ENCODE results near the gene LHX4.
A peak's percentile ranks its signal among the peaks of the same experiment; 100 is the strongest.

LHX4 gene

DNA sequence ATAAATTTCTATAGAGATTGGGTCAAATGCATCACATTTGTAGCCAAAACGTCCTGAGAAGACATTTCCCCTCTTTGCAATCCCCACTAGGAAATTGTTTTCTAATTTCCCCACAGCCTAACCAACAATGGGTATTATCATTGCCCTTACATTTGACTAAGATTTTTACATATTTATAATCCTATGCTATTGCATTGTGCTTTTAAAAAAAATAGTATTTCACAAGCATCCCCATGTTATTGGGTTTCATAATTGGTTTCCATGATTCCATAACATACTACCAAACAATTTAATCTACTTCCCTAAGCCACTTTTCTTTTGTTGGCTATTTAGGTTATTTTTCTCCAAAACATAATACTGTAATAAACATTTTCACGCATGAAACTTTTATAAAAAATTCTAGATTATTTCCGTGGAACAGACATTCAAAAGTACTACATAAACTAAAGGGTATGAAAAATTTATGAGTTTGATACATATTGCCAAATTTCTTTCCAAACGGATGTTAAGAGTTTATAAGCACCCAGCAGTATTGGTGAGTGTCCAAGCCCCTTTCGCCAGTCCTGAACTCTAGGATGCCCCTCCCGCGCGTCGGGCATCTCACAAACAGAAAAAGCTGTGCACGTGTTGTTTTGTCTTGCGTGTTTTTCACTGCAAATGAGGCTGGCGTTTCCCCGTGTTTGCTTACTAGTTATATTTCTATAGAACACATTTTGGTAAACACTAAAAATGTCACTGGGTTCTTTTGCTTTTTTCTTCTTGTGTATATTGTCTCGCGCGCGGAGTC, 2.0 kb upstream of the LHX4 start:
- no peaks in the 10 kb centered on the region for H3K9me2 ChIP-seq (ENCODE audit: low read depth, low read length)
- peaks cover 9% of the 10 kb centered on the region for H3K27me3 ChIP-seq (ENCODE audit: insufficient read depth, low read length)
- peaks cover 23% of the 10 kb centered on the region for H3K4me1 ChIP-seq (ENCODE audit: insufficient read depth, low read length, severe bottlenecking)
- TF ChIP-seq, protein P1, sequence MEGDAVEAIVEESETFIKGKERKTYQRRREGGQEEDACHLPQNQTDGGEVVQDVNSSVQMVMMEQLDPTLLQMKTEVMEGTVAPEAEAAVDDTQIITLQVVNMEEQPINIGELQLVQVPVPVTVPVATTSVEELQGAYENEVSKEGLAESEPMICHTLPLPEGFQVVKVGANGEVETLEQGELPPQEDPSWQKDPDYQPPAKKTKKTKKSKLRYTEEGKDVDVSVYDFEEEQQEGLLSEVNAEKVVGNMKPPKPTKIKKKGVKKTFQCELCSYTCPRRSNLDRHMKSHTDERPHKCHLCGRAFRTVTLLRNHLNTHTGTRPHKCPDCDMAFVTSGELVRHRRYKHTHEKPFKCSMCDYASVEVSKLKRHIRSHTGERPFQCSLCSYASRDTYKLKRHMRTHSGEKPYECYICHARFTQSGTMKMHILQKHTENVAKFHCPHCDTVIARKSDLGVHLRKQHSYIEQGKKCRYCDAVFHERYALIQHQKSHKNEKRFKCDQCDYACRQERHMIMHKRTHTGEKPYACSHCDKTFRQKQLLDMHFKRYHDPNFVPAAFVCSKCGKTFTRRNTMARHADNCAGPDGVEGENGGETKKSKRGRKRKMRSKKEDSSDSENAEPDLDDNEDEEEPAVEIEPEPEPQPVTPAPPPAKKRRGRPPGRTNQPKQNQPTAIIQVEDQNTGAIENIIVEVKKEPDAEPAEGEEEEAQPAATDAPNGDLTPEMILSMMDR (IDR thresholded peaks at IDR 0.05; ENCODE audit: low read length) = no peak
- TF ChIP-seq EZH2 (IDR thresholded peaks at IDR 0.05; ENCODE audit: borderline replicate concordance, low read length) = no peak
- H3K4me2 ChIP-seq (ENCODE audit: low read length) = no peak overlapping the region
- no peaks in the 10 kb centered on the region for H3K79me2 ChIP-seq (ENCODE audit: insufficient read depth, low read length)
- H3K9ac ChIP-seq (ENCODE audit: low read length) = no peak overlapping the region
- no peaks in the 10 kb centered on the region for H3F3A ChIP-seq (ENCODE audit: insufficient read depth, low read length)
- H3K36me3 ChIP-seq (ENCODE audit: insufficient read depth, low read length) = no peaks in the 10 kb centered on the region; the same call in 1 of the 2 replicates
- H3K4me3 ChIP-seq (ENCODE audit: low read depth, low read length, poor library complexity, severe bottlenecking) = no peak overlapping the region
- no peaks in the 10 kb centered on the region for H3K9me3 ChIP-seq (ENCODE audit: low read length)
- H3K27ac ChIP-seq (ENCODE audit: low read depth, low read length, poor library complexity, severe bottlenecking) = no peak overlapping the region
- no peaks in the 10 kb centered on the region for H4K20me1 ChIP-seq (ENCODE audit: insufficient read depth, low read length)
- H2AFZ ChIP-seq (ENCODE audit: low read length) = no peak overlapping the region

DNA sequence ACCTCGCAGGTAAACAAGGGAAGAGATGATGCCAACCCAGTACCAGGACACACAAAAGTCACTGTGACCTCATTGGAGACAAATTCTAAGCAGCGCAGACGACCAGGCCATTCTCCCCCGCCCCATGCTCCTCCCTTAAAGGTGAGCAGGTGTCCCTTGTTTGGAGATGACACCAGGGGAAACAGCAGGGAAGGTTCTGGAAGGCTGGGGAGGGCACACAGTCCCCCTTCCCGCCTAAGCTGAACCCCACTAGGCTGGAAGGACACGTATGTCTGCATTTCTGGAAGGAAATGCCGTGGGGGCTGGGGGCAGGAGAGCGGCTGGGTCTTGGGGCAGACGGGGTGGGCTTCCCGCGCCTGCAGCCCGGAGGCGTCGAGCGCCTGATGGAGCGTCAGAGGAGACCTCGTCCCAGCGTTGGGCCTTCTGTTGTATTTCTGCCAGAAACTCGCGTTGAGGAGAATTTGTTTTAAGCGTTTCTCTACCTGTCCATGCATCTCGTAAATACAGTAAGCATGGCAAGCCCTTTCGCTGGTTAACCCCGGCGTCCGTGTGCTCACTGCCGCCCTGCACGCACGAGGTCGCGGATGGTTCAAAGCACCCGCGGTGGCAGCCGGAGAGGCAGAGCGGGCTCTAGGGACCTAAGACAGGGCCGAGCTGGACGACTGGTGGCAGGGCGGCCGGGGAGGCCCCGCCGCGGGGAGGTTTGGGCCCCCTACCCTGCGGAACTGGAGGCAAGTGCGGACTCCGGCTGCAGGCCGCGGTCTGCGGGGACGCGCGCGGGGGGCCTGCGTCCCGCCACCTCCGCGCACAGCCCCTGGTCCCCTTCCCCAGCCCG, 1.2 kb upstream of the LHX4 start:
- Histone ChIP-seq H3K9me3 (ENCODE audit: low read length) (no peaks in the 10 kb centered on the region), H3K9me2 (ENCODE audit: low read depth, low read length) (no peaks in the 10 kb centered on the region), H3K27me3 (ENCODE audit: insufficient read depth, low read length) (peaks cover 9% of the 10 kb centered on the region), H2AFZ (ENCODE audit: low read length) (no peak overlapping the region), H3K79me2 (ENCODE audit: insufficient read depth, low read length) (no peaks in the 10 kb centered on the region), H3K27ac (ENCODE audit: low read depth, low read length, poor library complexity, severe bottlenecking) (no peak overlapping the region), H3K4me1 (ENCODE audit: insufficient read depth, low read length, severe bottlenecking) (peaks cover 23% of the 10 kb centered on the region), H3K4me2 (ENCODE audit: low read length) (peak overlapping the region; percentile 96), H3F3A (ENCODE audit: insufficient read depth, low read length) (no peaks in the 10 kb centered on the region), H3K36me3 (ENCODE audit: insufficient read depth, low read length) (no peaks in the 10 kb centered on the region; the same call in 1 of the 2 replicates), H4K20me1 (ENCODE audit: insufficient read depth, low read length) (no peaks in the 10 kb centered on the region), H3K4me3 (ENCODE audit: low read depth, low read length, poor library complexity, severe bottlenecking) (peak overlapping the region; percentile 73), H3K9ac (ENCODE audit: low read length) (peak overlapping the region; percentile 44; the same call in 1 of the 2 replicates)
- TF ChIP-seq, protein P1 (IDR thresholded peaks at IDR 0.05; ENCODE audit: low read length) = no peak
- no peak for TF ChIP-seq EZH2 (IDR thresholded peaks at IDR 0.05; ENCODE audit: borderline replicate concordance, low read length)

DNA sequence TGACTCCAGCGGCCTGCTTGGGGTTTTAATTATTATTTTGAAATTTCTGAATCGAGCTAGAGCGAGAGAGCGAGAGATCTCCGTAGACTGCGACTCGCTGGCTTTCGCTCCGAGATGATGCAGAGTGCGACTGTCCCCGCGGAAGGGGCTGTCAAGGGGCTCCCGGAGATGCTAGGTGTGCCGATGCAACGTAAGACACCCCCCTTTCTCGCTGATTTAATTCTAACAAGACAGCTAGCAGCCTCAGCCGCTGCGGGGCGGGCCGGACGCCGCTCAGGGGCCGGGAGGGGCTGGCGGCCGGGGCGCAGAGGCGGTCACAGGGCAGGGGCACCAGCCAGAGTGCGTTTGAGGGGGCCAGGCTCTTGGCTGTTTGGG, 339 bp downstream of the LHX4 start:
- H3K9ac ChIP-seq (ENCODE audit: low read length) = no peak overlapping the region; the same call in 1 of the 2 replicates
- no peaks in the 10 kb centered on the region for H3K79me2 ChIP-seq (ENCODE audit: insufficient read depth, low read length)
- H3K27me3 ChIP-seq (ENCODE audit: insufficient read depth, low read length) = peaks cover 9% of the 10 kb centered on the region
- H4K20me1 ChIP-seq (ENCODE audit: insufficient read depth, low read length) = no peaks in the 10 kb centered on the region
- peak overlapping the region; percentile 73 for H3K4me3 ChIP-seq (ENCODE audit: low read depth, low read length, poor library complexity, severe bottlenecking)
- H2AFZ ChIP-seq (ENCODE audit: low read length) = no peak overlapping the region
- H3K9me2 ChIP-seq (ENCODE audit: low read depth, low read length) = no peaks in the 10 kb centered on the region
- H3K4me1 ChIP-seq (ENCODE audit: insufficient read depth, low read length, severe bottlenecking) = peaks cover 23% of the 10 kb centered on the region
- H3K27ac ChIP-seq (ENCODE audit: low read depth, low read length, poor library complexity, severe bottlenecking) = no peak overlapping the region
- H3K4me2 ChIP-seq (ENCODE audit: low read length) = peak overlapping the region; percentile 94
- H3K9me3 ChIP-seq (ENCODE audit: low read length) = no peaks in the 10 kb centered on the region
- no peaks in the 10 kb centered on the region; the same call in 1 of the 2 replicates for H3K36me3 ChIP-seq (ENCODE audit: insufficient read depth, low read length)
- no peak for TF ChIP-seq EZH2 (IDR thresholded peaks at IDR 0.05; ENCODE audit: borderline replicate concordance, low read length)
- TF ChIP-seq, protein P1 (IDR thresholded peaks at IDR 0.05; ENCODE audit: low read length) = no peak
- no peaks in the 10 kb centered on the region for H3F3A ChIP-seq (ENCODE audit: insufficient read depth, low read length)
